ENCODE measurements around the gene IMPG2.

DNA sequence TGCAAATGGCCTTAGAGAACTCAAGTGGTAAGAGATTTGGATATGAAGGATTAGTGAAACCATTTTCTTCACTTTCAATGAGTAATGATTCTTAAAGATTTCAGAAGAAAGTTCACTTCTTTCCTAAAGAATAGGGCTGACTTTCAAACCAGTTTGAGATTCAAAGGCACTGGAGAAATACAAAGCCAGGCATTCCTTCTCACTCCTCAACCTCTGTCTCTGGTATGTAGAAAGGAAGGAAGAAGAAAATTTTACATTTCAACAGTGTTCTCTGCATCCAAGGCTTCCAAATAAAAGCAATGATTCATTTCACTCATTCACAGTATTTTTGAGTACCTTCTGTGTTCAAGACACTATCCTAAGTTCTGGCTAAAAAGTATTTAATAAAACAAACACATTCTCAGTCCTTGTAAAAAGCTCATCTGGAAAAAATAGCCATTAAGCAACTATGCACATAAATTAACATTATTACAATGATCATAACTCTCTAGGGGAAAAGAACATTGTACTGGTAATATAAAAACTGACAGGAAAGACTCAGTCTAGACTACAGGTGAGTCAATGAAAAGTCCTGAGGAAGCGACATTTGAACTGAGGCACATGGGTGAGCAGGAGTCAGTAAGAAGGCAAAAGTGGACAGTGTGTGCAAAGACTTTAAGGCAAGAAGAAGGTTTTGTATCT, 79.5 kb downstream of the IMPG2 start:
- TF ChIP-seq, protein P1, sequence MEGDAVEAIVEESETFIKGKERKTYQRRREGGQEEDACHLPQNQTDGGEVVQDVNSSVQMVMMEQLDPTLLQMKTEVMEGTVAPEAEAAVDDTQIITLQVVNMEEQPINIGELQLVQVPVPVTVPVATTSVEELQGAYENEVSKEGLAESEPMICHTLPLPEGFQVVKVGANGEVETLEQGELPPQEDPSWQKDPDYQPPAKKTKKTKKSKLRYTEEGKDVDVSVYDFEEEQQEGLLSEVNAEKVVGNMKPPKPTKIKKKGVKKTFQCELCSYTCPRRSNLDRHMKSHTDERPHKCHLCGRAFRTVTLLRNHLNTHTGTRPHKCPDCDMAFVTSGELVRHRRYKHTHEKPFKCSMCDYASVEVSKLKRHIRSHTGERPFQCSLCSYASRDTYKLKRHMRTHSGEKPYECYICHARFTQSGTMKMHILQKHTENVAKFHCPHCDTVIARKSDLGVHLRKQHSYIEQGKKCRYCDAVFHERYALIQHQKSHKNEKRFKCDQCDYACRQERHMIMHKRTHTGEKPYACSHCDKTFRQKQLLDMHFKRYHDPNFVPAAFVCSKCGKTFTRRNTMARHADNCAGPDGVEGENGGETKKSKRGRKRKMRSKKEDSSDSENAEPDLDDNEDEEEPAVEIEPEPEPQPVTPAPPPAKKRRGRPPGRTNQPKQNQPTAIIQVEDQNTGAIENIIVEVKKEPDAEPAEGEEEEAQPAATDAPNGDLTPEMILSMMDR (IDR thresholded peaks at IDR 0.05; ENCODE audit: borderline replicate concordance, extremely low read depth, low read length, poor library complexity, severe bottlenecking) = no peak
- no peak for TF ChIP-seq EZH2 (IDR thresholded peaks at IDR 0.05; ENCODE audit: borderline replicate concordance, low read depth, low read length, severe bottlenecking)

Measured in DND-41 (cell line).